ENCODE data around the gene CD82.

CD82 gene

DNA sequence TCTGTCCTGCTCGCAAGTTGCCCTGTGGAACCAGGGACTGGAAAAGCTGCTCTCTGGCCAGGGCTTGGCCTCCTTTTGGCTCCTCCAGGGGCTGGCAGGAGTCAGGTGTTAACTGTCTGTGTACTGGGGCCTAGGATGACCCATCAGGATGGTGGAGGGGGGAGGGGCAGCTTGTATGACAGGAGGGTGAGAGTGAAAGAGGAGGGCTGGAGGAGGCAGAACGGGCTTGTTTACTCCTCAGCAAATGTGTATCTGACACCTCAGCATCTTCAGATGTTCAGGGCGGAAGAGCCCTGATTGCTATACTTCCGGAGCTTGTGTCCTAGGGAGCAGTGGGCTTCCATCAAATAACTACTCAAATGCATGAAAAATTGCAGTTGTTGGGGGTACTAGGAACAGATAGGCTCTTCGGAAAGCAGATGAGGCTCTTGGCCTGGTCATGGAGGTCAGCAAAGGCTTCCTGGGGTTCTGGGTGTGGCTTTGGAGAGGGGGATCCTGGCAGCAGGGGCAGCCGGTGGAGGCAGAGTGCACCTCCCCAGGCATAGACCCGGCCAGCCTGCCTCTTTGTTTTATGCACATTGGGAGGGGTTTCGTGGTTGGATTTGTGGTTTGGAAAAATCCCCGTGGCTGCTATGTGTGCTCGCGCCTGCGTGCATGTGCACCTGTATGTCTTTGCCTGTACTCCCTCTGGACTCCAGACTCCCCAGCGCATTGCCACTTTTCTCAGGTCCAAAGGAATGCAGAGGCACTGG, 31.2 kb downstream of the CD82 start:
- Histone ChIP-seq H3K27me3 (ENCODE audit: insufficient read depth, low read depth, severe bottlenecking) (no peaks in the 10 kb centered on the region), H3K4me3 (ENCODE audit: low read depth, low read length) (no peak overlapping the region)

DNA sequence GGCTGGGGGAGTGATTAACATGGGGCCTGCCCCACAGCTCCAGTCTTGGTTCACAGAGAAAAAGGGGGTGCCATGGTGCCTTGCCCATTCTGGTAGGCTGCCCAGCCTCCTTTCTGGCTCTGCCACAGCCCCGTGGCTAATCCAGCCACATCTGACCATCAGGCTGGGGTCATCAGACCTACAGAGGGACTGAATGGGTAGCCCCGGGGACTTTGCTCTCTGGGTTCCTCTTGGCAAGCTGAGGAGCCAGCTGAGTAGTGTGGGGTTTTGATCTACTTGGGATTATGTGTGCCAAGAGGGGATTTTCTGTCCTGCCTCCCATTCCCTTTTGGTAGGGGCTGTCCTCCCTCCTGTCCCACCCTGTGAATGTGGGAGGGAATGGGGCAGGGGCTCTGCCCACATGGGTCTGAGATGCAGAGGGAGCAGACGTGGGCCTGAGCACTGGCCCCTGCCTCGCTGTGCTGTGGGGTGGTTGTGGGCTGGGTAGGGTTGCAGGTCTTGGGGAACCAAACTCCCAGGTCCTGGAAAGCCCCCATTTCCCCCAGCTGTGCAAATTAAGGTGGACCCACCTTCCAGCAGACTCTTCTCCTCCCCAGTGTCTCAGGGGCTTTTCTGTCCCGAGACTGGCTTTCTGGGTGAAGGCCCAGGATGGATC, 32.0 kb downstream of the CD82 start:
- no peak overlapping the region for H3K4me3 ChIP-seq (ENCODE audit: low read depth, low read length)
- no peak overlapping the region for H3K27ac ChIP-seq
- TF ChIP-seq, protein P1, sequence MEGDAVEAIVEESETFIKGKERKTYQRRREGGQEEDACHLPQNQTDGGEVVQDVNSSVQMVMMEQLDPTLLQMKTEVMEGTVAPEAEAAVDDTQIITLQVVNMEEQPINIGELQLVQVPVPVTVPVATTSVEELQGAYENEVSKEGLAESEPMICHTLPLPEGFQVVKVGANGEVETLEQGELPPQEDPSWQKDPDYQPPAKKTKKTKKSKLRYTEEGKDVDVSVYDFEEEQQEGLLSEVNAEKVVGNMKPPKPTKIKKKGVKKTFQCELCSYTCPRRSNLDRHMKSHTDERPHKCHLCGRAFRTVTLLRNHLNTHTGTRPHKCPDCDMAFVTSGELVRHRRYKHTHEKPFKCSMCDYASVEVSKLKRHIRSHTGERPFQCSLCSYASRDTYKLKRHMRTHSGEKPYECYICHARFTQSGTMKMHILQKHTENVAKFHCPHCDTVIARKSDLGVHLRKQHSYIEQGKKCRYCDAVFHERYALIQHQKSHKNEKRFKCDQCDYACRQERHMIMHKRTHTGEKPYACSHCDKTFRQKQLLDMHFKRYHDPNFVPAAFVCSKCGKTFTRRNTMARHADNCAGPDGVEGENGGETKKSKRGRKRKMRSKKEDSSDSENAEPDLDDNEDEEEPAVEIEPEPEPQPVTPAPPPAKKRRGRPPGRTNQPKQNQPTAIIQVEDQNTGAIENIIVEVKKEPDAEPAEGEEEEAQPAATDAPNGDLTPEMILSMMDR (IDR thresholded peaks at IDR 0.05; ENCODE audit: low read depth, low read length) = no peak
- DNase-seq = no peak
- H3K27me3 ChIP-seq (ENCODE audit: insufficient read depth, low read depth, severe bottlenecking) = no peaks in the 10 kb centered on the region
- H3K9me3 ChIP-seq (ENCODE audit: severe bottlenecking) = no peaks in the 10 kb centered on the region
- H3K36me3 ChIP-seq = no peaks in the 10 kb centered on the region

More for the DNA sequence above, 31.2 kb downstream of the CD82 start:
- H3K9me3 ChIP-seq (ENCODE audit: severe bottlenecking) = no peaks in the 10 kb centered on the region
- no peak overlapping the region for H3K27ac ChIP-seq
- TF ChIP-seq, protein P1 (IDR thresholded peaks at IDR 0.05; ENCODE audit: low read depth, low read length) = no peak
- DNase-seq = peak; percentile 28
- no peaks in the 10 kb centered on the region for H3K36me3 ChIP-seq

DNA sequence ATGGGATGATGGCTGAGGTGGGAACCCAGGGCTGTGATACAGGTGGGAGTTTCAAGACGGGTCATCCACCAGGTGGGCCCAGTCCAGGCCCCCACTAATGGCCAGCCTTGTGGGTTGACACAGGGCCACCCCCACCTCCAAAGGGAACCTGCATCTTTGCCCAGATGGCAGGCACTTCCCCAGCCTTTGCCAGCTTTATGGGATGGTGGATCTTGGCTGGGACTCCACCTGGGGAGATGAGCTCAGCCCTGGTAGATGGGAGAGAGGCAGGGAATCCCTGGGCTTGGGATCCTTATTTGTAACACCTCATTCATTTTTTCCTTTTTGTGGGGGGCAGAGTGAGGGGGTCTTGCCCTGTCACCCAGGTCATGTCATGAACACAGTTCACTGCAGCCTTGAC, 33.4 kb downstream of the CD82 start:
- H3K27me3 ChIP-seq (ENCODE audit: insufficient read depth, low read depth, severe bottlenecking) = no peaks in the 10 kb centered on the region
- DNase-seq = no peak
- no peaks in the 10 kb centered on the region for H3K9me3 ChIP-seq (ENCODE audit: severe bottlenecking)
- TF ChIP-seq, protein P1 (IDR thresholded peaks at IDR 0.05; ENCODE audit: low read depth, low read length) = no peak
- no peak overlapping the region for H3K4me3 ChIP-seq (ENCODE audit: low read depth, low read length)
- no peaks in the 10 kb centered on the region for H3K36me3 ChIP-seq
- no peak overlapping the region for H3K27ac ChIP-seq

DNA sequence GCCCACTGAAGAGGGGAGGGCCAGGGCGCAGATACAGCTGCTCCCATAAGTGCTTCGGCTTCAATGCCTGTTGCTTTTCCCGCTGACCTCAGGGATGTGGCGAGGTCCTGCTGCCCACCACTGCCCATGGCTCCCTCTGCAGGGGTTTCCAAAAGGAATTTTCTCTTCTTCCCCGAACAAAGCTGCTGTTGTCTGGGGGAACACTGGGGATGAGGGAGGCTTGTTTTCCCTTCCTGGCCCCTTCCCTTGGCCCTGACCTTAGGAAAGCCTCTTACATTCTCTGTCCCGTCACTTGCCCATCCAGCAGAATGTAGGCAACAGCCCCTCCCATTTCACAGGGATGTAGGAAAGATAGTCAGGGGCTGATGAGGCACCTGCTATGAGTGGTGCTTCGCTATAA, 34.8 kb downstream of the CD82 start:
- no peak for DNase-seq

DNA sequence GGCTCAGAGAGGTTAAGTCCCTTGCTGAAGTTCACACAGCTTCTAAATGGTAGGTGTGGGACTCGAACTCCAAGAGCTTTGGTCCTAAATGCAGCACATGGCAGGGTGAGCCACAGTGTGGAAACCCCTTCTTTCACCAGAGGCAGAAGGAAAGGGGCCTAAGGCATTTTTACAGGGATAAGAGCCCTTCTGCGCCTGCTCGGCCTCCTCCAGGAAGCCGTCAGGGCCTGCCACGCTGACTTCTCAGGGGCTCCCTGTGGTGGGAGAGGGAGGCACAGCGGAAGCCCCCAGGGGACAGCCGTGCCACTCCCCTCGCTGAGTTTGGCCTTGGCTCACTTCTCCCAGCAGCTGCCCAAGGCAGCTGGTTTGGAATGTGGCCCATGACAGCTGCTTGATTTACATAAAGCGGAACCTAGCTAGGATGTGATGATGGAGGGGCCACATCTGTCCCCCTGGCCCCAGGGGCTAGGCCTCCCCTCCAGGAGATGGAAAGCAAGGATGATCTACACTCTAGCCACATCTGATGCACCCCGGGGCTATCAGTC, 35.4 kb downstream of the CD82 start:
- Histone ChIP-seq H3K36me3 (no peaks in the 10 kb centered on the region), H3K9me3 (ENCODE audit: severe bottlenecking) (no peaks in the 10 kb centered on the region), H3K27ac (no peak overlapping the region), H3K27me3 (ENCODE audit: insufficient read depth, low read depth, severe bottlenecking) (no peaks in the 10 kb centered on the region), H3K4me3 (ENCODE audit: low read depth, low read length) (no peak overlapping the region)
- no peak for DNase-seq
- TF ChIP-seq, protein P1 (IDR thresholded peaks at IDR 0.05; ENCODE audit: low read depth, low read length) = no peak

More for the DNA sequence above, 34.8 kb downstream of the CD82 start:
- H3K9me3 ChIP-seq (ENCODE audit: severe bottlenecking) = no peaks in the 10 kb centered on the region
- H3K4me3 ChIP-seq (ENCODE audit: low read depth, low read length) = no peak overlapping the region
- H3K27me3 ChIP-seq (ENCODE audit: insufficient read depth, low read depth, severe bottlenecking) = no peaks in the 10 kb centered on the region
- TF ChIP-seq, protein P1 (IDR thresholded peaks at IDR 0.05; ENCODE audit: low read depth, low read length) = no peak
- H3K36me3 ChIP-seq = no peaks in the 10 kb centered on the region
- H3K27ac ChIP-seq = no peak overlapping the region
